VCaP (cell line): Measurements from ENCODE around the gene OR6B3.
"Not testable (repeated sequence)": the region's sequence is repeated elsewhere in the genome, so short reads cannot be mapped to it uniquely, and the experiment has no call there.

Experiments used
- H3K27ac ChIP-seq: fragments of 450-650 bp; 2 replicates; pipeline ENCODE4 v1.5.1; 2017
- CTCF ChIP-seq: fragments of 450-650 bp; conservative IDR thresholded peaks from 2 replicates; pipeline ENCODE4 v1.5.1; 2017; ENCODE audit warnings: mild to moderate bottlenecking, moderate library complexity

The OR6B3 gene

GRCh38 chr2:240056678-240057077 is 3.4 kb upstream of the OR6B3 start:
- no peak for TF ChIP-seq CTCF
- no peak overlapping the region for H3K27ac ChIP-seq

- no peak overlapping the region for H3K27ac ChIP-seq
- no peak for TF ChIP-seq CTCF
Observed at GRCh38 chr2:240055177-240055917, 2.0 kb upstream of the OR6B3 start.

- H3K27ac ChIP-seq: no peak overlapping the region
- no peak for TF ChIP-seq CTCF
Observed at GRCh38 chr2:240052524-240052923, 797 bp downstream of the OR6B3 start.

- H3K27ac ChIP-seq: no peak overlapping the region
- no peak for TF ChIP-seq CTCF
Observed at GRCh38 chr2:240051697-240052096, 1.6 kb downstream of the OR6B3 start.

- H3K27ac ChIP-seq: no peak overlapping the region
- TF ChIP-seq CTCF: no peak
Observed at GRCh38 chr2:240050278-240050677, 3.0 kb downstream of the OR6B3 start.

- no peak for TF ChIP-seq CTCF
- H3K27ac ChIP-seq: no peak overlapping the region
Observed at GRCh38 chr2:240048237-240048636, 5.1 kb downstream of the OR6B3 start.

GRCh38 chr2:240045098-240045497 is 8.2 kb downstream of the OR6B3 start:
- no peak for TF ChIP-seq CTCF
- H3K27ac ChIP-seq: no peak overlapping the region

- H3K27ac ChIP-seq: not testable (repeated sequence)
Observed at GRCh38 chr2:240044096-240044495, 9.2 kb downstream of the OR6B3 start.
